Ovary (tissue), 9 donors: ENCODE results near the gene IL4. TPM values are rescaled to one million over a fixed set of nuclear protein-coding genes. Genes with fewer than 3 reads are reported as not detected.

Experiments used
- DNase-seq, 5 donors: peaks; one replicate each; pipeline ENCODE4 v3.0.0-alpha.2; 2019 to 2020
- H3K27ac ChIP-seq, 2 donors: fragments of 200-600 bp; one replicate each; pipeline versions ENCODE4 v1.5.1 to v1.8.0; 2019 to 2022
- H3K27me3 ChIP-seq: fragments of 200-600 bp; one replicate; pipeline ENCODE4 v1.8.0; 2022
- H3K36me3 ChIP-seq: fragments of 200-600 bp; sonication (generic); one replicate; pipeline ENCODE4 v1.5.1; 2019
- H3K4me1 ChIP-seq: one replicate; pipeline ENCODE4 v1.8.1; 2013; ENCODE audit warnings: mild to moderate bottlenecking, moderate library complexity; ENCODE audit not compliant: insufficient read depth
- H3K4me3 ChIP-seq: fragments of 200-600 bp; sonication (generic); one replicate; pipeline ENCODE4 v1.5.1; 2017
- H3K9me3 ChIP-seq, 2 donors: fragments of 200-600 bp in 1 of 2; sonication (generic) in 1 of 2; one replicate each; pipeline versions ENCODE4 v1.5.1 to v1.8.1; 2013 to 2019; ENCODE audit warnings: mild to moderate bottlenecking in 1 of 2, moderate library complexity in 1 of 2
- EP300 ChIP-seq: sonication (generic); formaldehyde crosslinking; IDR thresholded peaks from one replicate; pipeline ENCODE4 v1.6.1; 2017; ENCODE audit warnings: antibody characterized with exemption
- POLR2A ChIP-seq: fragments of 450-650 bp; IDR thresholded peaks from one replicate; pipeline ENCODE4 v1.6.1; 2017; ENCODE audit warnings: antibody characterized with exemption, mild to moderate bottlenecking, moderate library complexity
- WGBS, 3 donors: extraction: QIAGEN DNeasy Blood & Tissue Kit in 1 of 3; methylation state at CpG; one replicate each; pipeline versions ENCODE4 v1.1.5 to v1.1.7; 2013 to 2017; 5-methylcytosine and 5-hydroxymethylcytosine counted together
- intact Hi-C, 4 donors: fragments of 100-400 bp; cut with DNase I; formaldehyde crosslinking; loops; one replicate each; pipeline versions ENCODE4 v1.11.0 to v1.15.1; 2022 to 2023
- polyA plus RNA-seq, 2 donors: library from polyadenylated mRNA; stranded (reverse); fragments of 200-250 nt in 1 of 2; fragments of 350-450 nt in 1 of 2; fragmentation: Illumina TruSeq in 1 of 2; extraction: RNeasy Lipid Tissue Mini Kit (QIAGEN cat#74804) in 1 of 2; gene quantifications; one replicate each; pipeline ENCODE4 v1.2.3, GENCODE V29; 2013 to 2014
- total RNA-seq, 7 donors: library from RNA; depleted of rRNA in 2 of 7; stranded (reverse); fragments of >200 nt in 2 of 7; fragmentation: NEBNext Ultra II Directional in 3 of 7; extraction: Animal tissue kit (Norgen Biotek cat#: 25700) in 3 of 7; gene quantifications; one replicate each; pipeline versions ENCODE4 v1.1.0 to v1.2.4, GENCODE V29; 2016 to 2023
- TF ChIP-seq, protein P1 (sequence below), 3 donors: fragments of 450-650 bp in 2 of 3; fragments of 200-600 bp in 1 of 3; IDR thresholded peaks; one replicate each; pipeline versions ENCODE4 v1.5.1 to v1.8.0; 2016 to 2022; ENCODE audit warnings: antibody characterized with exemption in 3 of 3, mild to moderate bottlenecking in 1 of 3
- donor health status: DM: no; HTN: no; CAD: no; lungs with moderate emphysema.
- donor health status: DM: no; HTN: no; CAD: no.
- donor health status: Bipolar disorder and iron deficiency.
- donor health status: DM: yes; HTN: yes; CAD: no.
- donor health status: DM: no; HTN: no; CAD: no.
- donor health status: DM: yes; HTN: yes; CAD: no.

The IL4 gene
- total and polyA plus RNA-seq, 9 donors, result not detected

- H3K27me3 ChIP-seq, result no peaks in the 10 kb centered on the region
- TF ChIP-seq EP300 (no peak), POLR2A (no peak)
- TF ChIP-seq, protein P1, sequence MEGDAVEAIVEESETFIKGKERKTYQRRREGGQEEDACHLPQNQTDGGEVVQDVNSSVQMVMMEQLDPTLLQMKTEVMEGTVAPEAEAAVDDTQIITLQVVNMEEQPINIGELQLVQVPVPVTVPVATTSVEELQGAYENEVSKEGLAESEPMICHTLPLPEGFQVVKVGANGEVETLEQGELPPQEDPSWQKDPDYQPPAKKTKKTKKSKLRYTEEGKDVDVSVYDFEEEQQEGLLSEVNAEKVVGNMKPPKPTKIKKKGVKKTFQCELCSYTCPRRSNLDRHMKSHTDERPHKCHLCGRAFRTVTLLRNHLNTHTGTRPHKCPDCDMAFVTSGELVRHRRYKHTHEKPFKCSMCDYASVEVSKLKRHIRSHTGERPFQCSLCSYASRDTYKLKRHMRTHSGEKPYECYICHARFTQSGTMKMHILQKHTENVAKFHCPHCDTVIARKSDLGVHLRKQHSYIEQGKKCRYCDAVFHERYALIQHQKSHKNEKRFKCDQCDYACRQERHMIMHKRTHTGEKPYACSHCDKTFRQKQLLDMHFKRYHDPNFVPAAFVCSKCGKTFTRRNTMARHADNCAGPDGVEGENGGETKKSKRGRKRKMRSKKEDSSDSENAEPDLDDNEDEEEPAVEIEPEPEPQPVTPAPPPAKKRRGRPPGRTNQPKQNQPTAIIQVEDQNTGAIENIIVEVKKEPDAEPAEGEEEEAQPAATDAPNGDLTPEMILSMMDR (IDR thresholded peaks at IDR 0.05), result no peak
- no peak overlapping the region for H3K27ac ChIP-seq
- no peaks in the 10 kb centered on the region for H3K9me3 ChIP-seq
- H3K4me3 ChIP-seq, result no peak overlapping the region
- intact Hi-C loops, result no loop called here
- no peak for DNase-seq
- WGBS, 3 donors, result 87 to 97% (median 93%) methylated on average over 4 of the region's 4 CpGs
- H3K36me3 ChIP-seq, result no peaks in the 10 kb centered on the region
- no peaks in the 10 kb centered on the region for H3K4me1 ChIP-seq
Measured at GRCh38 chr5:132681983-132682382, 8.2 kb downstream of the IL4 start.

- H3K36me3 ChIP-seq, result no peaks in the 10 kb centered on the region
- 87 to 90% (median 88%) methylated on average over 6 of the region's 6 CpGs for WGBS, 3 donors
Measured at GRCh38 chr5:132684491-132684890, 10.7 kb downstream of the IL4 start.

DNA sequence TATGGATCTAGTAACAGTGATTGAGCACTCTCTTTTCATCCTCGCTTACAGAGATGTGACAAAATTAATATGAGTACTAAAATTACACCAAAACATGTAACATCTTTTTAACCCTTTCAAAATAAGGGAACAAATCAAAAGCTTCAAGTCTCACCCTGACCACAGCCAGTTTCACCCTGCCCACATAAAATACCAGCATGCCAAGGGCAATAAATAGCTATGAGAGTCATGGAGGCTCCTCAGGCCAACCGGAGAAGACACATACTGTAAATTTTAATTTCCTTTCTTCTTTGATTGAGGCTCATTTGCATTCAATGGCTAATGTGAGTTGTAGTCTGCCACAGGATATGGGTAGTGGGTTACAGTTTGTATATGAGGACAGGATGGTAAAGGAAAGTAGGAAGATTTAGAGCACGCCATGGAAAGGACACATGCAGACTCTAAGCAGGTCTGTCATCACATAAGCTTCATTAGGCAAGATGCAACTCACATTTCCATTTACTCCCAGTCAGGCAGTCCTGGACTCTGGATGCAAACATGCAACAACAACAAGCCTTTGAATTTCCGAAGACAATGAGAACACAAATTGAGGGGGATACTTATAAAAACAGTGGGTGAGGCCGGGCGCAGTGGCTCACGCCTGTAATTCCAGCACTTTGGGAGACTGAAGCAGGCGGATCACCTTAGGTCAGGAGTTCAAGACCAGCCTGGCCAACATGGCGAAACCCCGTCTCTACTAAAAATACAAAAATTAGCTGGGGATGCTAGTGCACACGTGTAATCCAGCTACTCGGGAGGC is 11.3 kb downstream of the IL4 start:
- no peaks in the 10 kb centered on the region for H3K9me3 ChIP-seq
- H3K27me3 ChIP-seq, result no peaks in the 10 kb centered on the region
- no peak for DNase-seq
- TF ChIP-seq, protein P1 (IDR thresholded peaks at IDR 0.05), result no peak
- TF ChIP-seq EP300 (no peak), POLR2A (no peak)
- no peak overlapping the region for H3K4me3 ChIP-seq
- no peaks in the 10 kb centered on the region for H3K36me3 ChIP-seq
- no peaks in the 10 kb centered on the region for H3K4me1 ChIP-seq
- H3K27ac ChIP-seq, result no peak overlapping the region
- WGBS, 3 donors, result 87 to 90% (median 89%) methylated on average over 12 of the region's 12 CpGs
- intact Hi-C loops, result no loop called here

More at GRCh38 chr5:132684491-132684890, 10.7 kb downstream of the IL4 start:
- no peaks in the 10 kb centered on the region for H3K9me3 ChIP-seq
- no peaks in the 10 kb centered on the region for H3K4me1 ChIP-seq
- H3K27ac ChIP-seq, result no peak overlapping the region
- H3K27me3 ChIP-seq, result no peaks in the 10 kb centered on the region
- no peak overlapping the region for H3K4me3 ChIP-seq
- intact Hi-C loops, result no loop called here
- no peak for DNase-seq
- no peak for TF ChIP-seq POLR2A
- TF ChIP-seq, protein P1 (IDR thresholded peaks at IDR 0.05), result no peak

DNA sequence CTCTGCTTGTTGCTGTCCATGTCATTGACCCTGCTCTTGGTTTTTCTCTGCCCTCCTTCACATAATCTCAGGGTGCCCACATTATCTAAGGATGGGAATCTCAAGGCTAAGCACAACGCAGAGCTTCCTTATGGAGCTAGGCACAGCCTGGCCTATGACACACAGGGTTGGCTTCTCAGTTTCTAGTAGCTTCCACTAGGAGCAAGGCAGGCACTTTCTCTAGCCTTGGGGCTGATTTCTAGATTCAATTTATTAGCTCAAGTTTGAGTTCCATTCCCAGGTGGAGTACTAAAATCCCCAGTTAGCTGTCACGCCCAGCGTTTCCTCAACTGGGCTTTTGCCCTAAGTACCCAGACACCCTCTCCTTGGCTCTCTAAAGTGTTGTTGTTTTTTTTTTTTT is 12.4 kb downstream of the IL4 start:
- H3K27me3 ChIP-seq, result no peaks in the 10 kb centered on the region
- no peaks in the 10 kb centered on the region for H3K36me3 ChIP-seq
- no peak overlapping the region for H3K27ac ChIP-seq
- DNase-seq, result no peak
- TF ChIP-seq, protein P1 (IDR thresholded peaks at IDR 0.05), result no peak
- no peak for TF ChIP-seq EP300
- no peak for TF ChIP-seq POLR2A
- WGBS, 3 donors, result 77 to 88% (median 83%) methylated on average over 3 of the region's 3 CpGs
- H3K4me1 ChIP-seq, result no peaks in the 10 kb centered on the region
- intact Hi-C loops, result no loop called here
- no peak overlapping the region for H3K4me3 ChIP-seq
- no peaks in the 10 kb centered on the region for H3K9me3 ChIP-seq
